ENCODE measurements around the gene DOHH. TPM values are rescaled to one million over a fixed set of nuclear protein-coding genes. Genes with fewer than 3 reads are reported as not detected.

The DOHH gene
- total and polyA plus RNA-seq, 2 donors (not counting 3 experiments of a cell fraction or from before 2014, with no cell fraction given), result 8.7 to 15.2 TPM

DNA sequence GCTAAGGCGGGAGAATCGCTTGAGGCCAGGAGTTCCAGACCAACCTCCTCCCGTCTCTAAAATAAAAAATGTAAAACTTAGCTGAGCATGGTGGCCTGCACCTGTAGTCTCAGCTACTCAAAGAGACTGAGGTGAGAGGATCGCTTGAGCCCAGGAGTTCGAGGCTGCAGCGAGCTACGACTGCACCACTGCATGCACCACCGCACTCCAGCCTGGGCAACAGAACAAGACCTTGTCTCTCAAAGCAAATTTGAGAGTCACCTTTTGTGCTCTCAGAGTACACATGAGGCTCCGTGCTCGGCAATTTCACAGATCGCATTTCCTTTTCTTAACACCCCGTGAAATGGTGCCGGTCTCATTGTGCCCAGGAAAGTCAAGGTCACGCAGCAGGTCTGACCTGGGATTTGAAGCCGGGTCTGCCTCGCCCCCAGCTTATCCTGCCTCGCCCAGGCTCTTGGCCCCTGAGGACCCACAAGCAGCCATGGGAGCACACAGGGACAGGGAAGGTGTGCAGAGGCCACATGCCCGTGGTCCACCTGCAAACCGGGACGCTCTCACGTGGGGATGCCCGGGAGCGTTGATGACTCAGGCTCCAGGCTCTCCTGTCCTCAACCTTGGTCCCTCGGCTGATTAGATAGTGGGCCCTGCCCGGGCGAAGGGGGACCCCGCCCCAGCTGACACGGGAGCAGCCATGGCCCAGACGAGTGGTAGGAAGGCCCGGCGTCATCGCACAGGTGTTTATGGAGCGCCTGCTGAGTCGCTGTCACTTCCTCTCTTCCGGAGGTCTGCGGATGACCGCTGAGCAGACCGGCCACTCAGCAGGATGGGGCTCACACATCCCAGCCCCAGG is 19.0 kb downstream of the DOHH start:
- no peaks in the 10 kb centered on the region for H3K9me3 ChIP-seq (replicated peaks; ENCODE audit: control insufficient read depth, insufficient read depth, low read length)
- no peak overlapping the region for H3K27ac ChIP-seq (ENCODE audit: insufficient read depth, low read depth, low read length)
- dilution Hi-C loops (cut with MboI; ENCODE audit: extremely low pct_ligation_motif_present, low sequenced_read_pairs) (no loop called here), intact Hi-C loops (cut with micrococcal nuclease) (no loop called here)
- H3K79me2 ChIP-seq (ENCODE audit: control insufficient read depth, insufficient read depth, low read length), result no peaks in the 10 kb centered on the region
- CTCF ChIA-PET, result interaction anchor here (1.1 to 6.2 kb wide), 4 partner anchors 9 to 178 kb away, joined by 5 to 147 read pairs (median 24); no protein-coding TSS in a partner anchor
- no peak overlapping the region for H3K4me3 ChIP-seq (replicated peaks in 1 of 3; ENCODE audit: insufficient read depth in 1 of 3, low read depth in 1 of 3, low read length in 3 of 3)
- peaks cover 3 to 11% of the 10 kb centered on the region in 2 experiments for H3K27me3 ChIP-seq (ENCODE audit: control insufficient read depth in 2 of 2, insufficient read depth in 2 of 2, low read length in 2 of 2)
- no peak overlapping the region for H2AFZ ChIP-seq (ENCODE audit: low read depth, low read length)
- TF ChIP-seq EZH2 (IDR thresholded peaks at IDR 0.05; ENCODE audit: borderline replicate concordance, low read depth, low read length, severe bottlenecking) (peak; percentile 57), CTCF (IDR thresholded peaks at IDR 0.05; ENCODE audit: extremely low read depth in 1 of 2, insufficient read depth in 1 of 2, low read depth in 1 of 2, low read length in 2 of 2) (no peak)
- no peaks in the 10 kb centered on the region for H3K36me3 ChIP-seq (ENCODE audit: control insufficient read depth in 2 of 2, extremely low read depth in 1 of 2, insufficient read depth in 2 of 2, low read length in 2 of 2)
- no peaks in the 10 kb centered on the region for H3K9me1 ChIP-seq (replicated peaks; ENCODE audit: control insufficient read depth, extremely low read depth, insufficient read depth, low read length)
- no peak for FAIRE-seq
- DNase-seq (ENCODE audit: low read depth, low spot score), result no peak
- no peaks in the 10 kb centered on the region for H3K4me1 ChIP-seq (ENCODE audit: control insufficient read depth, extremely low read depth, insufficient read depth, low read length)
- no peak overlapping the region for H3K4me2 ChIP-seq (ENCODE audit: insufficient read depth, low read length)
- POLR2A ChIA-PET, result no interaction called here
- no TSS peak for BruUV-seq (replicated peaks)
- H3K9ac ChIP-seq (replicated peaks; ENCODE audit: extremely low read depth, insufficient read depth, low read length), result no peak overlapping the region
- no peaks in the 10 kb centered on the region for H4K20me1 ChIP-seq (replicated peaks; ENCODE audit: control insufficient read depth, extremely low read depth, insufficient read depth, low read length)

All from endothelial cell of umbilical vein (primary cell).